ENCODE results near the gene CDC14A.

The CDC14A gene

GRCh38 chr1:100557606-100557953 is 205.3 kb downstream of the CDC14A start:
- H3K4me3 ChIP-seq (replicated peaks; ENCODE audit: low read depth, low read length) = no peak overlapping the region
- no peak for TF ChIP-seq CTCF (IDR thresholded peaks at IDR 0.05; ENCODE audit: low read depth, low read length, missing control alignments)
- no peak for DNase-seq (ENCODE audit: extremely low read depth, low read depth)

- no peak for TF ChIP-seq CTCF (IDR thresholded peaks at IDR 0.05; ENCODE audit: low read depth, low read length, missing control alignments)
- no peak for DNase-seq (ENCODE audit: extremely low read depth, low read depth)
- H3K4me3 ChIP-seq (replicated peaks; ENCODE audit: low read depth, low read length) = no peak overlapping the region
Observed at GRCh38 chr1:100565533-100565932, 213.2 kb downstream of the CDC14A start.

GRCh38 chr1:100565937-100566699 is 213.8 kb downstream of the CDC14A start:
- no peak for DNase-seq (ENCODE audit: extremely low read depth, low read depth)
- TF ChIP-seq CTCF (IDR thresholded peaks at IDR 0.05; ENCODE audit: low read depth, low read length, missing control alignments) = no peak
- no peak overlapping the region for H3K4me3 ChIP-seq (replicated peaks; ENCODE audit: low read depth, low read length)

- DNase-seq (ENCODE audit: extremely low read depth, low read depth) = no peak
- no peak for TF ChIP-seq CTCF (IDR thresholded peaks at IDR 0.05; ENCODE audit: low read depth, low read length, missing control alignments)
- no peak overlapping the region for H3K4me3 ChIP-seq (replicated peaks; ENCODE audit: low read depth, low read length)
Observed at GRCh38 chr1:100567062-100567461, 214.8 kb downstream of the CDC14A start.

All from HFF-Myc (cell line).